T-helper 1 cell (primary cell): ENCODE data around the gene EFNB2.

Experiments
- DNase-seq, 5 donors: peaks; one replicate each; pipeline ENCODE4 v3.0.0-alpha.2; 2012 to 2020

The EFNB2 gene

DNA sequence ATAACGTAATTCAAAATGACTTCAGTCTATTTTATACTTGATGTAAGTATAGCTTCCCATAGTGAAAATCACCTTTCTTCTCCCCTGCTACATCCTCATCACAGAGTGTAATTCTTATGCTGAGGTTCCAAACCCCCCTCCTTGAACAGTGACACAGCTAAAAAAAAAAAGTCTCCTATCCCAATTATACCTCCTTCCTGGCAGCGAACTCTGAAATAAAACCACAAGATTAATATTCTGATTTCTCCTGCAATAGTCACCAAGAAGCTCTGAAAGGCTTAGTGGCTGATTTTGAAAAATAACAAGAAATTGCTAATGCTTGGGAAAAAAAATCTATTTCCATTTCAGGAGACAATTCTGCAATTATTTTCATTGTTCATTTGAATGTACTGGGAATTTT, 36.3 kb downstream of the EFNB2 start:
- DNase-seq: no peak

DNA sequence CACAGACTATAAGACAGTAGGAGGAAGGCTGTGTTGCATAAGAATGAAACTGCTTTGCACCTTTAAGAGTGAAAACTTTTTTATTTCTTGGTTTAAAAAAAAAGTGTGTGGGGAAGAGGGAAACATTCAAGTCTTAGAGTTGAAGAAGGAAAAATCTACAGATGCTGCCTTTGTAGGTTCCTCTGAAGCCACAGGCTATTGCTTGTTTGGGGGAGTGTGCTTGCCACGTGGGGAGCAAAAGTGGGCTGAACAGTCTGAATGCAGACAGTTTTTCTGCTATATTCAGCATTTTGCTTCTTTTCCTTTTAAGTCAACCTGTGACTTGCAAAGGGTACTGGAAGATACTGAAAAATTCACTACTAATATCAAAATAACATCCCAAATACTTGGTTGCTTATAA, 36.9 kb downstream of the EFNB2 start:
- DNase-seq: no peak

DNA sequence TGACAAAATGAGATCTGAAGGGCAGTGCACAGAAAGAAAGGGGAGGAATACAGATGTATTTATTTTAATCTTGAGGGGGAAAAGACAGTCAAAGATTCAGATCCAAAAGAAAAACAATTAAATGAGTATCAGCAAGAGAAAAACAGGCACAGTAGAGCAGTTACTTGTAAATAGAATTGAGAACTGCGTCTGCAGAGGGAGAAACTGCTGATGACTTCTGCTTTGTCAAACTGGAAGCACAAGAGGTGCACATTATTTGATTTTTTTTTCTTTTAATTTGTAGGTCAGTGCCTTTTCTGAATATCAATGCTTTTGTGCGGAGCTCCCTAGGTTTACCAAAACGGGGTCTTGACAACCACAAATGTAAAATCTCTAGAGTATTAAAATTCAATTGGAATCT, 37.3 kb downstream of the EFNB2 start:
- no peak for DNase-seq

DNA sequence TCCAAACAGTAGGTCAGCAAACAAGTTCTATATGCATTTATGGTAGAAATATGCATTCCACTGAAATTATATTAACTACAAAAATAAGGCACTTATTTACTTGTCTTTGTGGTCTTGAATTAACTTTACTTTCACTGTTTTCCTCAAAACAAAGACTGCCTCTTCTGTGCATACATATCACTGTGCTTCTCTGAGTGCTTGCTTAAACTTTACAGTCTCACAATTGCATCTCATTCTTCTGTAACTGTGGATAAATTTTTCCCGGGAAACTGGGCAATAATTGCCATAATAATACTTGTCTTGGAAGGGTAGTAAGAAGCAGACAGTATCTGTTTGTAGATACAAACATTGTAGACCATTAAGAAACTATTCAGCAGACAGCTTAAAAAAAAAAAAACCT, 38.4 kb downstream of the EFNB2 start:
- DNase-seq: no peak

DNA sequence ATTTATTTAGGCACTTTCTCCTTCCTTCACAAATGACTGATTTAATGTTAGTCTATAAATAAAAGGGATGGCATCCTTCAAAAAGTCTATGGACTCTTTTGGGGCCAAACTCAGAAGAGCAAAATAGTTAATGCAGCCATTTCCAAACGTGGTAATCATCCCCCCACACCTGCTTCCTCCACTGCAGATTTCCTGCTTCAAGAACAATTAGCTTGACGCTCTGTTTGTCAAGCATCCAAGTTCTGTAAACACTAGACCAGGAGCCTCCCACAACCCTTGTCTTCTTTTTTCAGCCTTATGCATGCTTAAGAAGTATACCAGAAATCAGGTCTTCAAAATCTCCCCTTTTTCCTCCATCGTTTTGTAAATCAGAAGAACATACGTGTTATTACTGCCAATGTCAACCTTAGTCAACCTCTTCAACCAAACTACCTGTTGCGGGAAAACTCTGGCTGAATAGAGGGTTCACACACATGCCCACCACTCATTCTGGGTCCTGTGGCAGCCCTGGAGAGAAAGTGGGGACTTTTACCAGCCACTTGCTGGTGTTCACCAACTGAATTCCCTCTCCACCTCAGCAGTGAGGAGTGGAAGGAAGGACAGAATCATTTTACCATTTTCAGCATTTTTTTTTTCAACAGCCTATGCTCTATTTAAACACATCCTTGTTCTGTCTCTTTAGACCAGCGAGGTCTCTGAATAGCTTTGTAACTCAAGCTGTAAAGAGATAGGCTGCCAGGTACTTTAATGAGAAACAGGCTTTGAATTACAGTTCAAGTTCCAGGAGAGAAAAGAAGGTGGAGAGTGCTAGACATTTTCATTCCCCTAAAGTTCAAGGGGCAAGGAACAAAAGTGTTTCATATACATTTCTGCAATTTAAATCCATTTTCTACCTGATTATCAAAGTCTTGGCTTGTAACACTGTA, 39.1 kb downstream of the EFNB2 start:
- DNase-seq: no peak

DNA sequence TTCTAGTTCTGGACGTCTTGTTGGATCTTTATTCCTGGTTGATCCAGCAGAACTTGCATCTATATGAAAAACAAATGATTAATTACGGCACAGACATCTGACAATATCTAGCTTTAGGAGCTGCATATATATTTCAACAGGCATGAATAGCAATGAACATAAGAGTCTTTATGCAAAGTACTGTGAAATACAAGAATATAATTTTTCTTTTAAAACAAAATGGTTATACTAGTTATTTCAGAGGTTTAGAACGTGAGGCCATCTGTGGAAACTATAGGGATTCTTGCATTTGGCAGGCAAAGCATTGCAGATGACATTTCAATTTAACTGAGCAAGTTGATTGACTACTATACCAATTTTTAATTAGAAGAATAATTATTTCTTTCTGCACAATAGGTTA, 40.5 kb downstream of the EFNB2 start:
- no peak for DNase-seq

DNA sequence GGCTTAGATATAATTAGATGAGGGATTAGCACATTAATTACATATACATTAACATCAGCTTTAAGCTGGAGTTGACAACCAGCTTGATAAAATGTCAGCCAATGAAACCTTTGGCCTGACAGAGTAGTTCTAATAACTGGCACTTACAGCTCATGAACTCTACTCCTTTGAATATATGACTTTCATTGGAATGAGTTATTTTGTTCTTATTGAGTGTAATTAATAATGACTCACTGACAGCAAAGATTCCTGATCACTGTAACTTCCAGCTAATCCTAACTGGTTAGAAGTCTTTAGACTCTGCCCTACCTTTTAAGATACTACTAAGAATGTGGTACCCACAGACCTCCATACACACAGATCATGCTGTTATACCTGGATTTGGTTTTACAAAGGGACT, 41.0 kb downstream of the EFNB2 start:
- DNase-seq: no peak

DNA sequence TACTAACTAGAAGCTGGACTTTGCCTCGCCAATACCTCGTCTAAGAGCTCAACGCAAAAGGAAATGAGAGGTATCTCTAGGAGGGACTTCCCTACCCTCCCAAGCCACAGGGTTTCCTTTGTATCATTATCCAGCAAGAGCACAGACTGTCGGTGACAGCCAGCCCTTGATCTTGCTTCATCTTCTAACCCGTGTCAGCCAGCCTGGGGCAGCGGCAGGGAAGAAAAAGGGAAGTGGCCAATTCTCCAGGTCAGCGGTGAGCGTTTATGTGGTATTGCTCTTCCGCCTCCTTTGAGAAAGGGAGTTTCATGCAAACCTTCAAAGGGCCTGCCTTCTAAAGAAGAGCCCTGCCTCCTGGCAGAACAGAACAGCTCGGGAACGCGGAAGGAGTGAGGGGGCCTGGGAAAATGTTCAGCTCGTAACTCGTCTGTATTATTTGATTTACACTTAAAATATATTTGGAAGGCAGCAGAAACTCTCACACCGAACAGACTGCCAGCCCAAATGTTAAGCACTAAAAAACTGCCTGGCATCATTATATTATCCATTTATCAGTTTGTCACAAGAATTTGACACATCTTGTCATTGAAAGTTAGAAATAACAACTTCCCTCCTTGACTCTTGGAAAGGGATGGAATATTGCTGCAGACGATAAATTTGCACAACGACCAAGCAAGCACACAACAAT, 41.8 kb downstream of the EFNB2 start:
- no peak for DNase-seq

DNA sequence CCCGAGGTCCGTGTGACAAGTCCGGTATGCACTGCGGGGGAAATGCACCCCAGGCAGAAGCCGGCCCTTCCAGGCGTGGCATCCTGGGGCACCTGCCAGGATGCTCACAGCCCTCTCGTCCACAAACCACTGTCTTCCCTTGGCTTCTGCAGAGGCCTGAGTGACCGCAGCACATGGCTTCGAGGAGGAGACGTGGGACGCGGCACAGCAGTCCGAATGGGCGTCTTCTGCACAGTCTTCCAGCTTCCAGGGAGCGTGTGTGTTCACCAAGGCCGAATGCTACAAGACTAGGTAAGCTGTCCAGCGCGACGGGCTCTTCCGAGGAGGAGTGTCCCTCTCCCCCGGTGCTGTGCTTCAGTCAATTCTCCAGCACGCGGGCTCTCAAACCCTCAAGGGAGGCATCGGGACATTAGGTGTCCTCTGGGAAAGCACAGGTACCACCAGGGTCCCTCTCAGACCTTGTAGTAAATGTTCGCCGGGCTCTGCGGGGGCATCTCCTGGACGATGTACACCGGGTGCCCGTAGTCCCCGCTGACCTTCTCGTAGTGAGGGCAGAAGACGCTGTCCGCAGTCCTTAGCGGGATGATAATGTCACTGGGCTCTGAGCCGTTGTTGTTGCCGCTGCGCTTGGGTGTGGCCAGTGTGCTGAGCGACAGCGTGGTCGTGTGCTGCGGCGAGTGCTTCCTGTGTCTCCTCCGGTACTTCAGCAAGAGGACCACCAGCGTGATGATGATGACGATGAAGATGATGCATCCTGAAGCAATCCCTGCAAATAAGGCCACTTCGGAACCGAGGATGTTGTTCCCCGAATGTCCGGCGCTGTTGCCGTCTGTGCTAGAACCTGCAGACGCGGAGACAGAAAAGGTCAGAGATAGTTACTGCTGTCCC, 42.6 kb downstream of the EFNB2 start:
- no peak for DNase-seq

DNA sequence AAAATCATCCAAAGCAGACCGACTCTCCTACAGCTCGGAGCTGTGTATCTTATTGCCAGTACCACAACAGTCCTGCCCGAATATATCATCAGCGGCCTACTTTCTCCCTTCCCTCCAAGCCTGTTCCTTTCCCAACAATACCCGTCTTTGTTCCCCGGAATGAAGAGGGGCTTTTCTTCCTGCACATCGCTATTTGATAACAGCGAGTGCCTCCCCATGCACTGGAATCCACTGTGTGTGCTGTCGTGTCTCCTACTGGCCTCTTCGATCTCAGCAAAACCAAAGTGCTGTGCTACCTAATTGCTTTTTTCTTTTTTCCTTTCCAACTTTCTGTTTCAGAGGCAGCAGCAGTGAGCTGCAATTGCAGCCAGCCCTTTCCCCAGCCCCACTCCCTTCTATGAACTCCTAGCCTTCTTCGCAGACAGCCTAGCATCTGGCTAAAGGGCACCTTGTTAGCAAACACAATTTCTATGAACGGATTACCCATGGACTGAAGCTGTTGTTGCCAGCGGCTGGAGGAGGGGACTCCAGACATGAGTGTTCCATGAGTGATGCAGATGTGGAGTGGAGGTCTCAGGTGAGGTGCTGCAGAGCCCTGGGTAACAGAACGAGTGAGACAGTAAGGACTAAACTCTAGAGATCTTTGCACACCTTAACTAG, 43.4 kb downstream of the EFNB2 start:
- no peak for DNase-seq

DNA sequence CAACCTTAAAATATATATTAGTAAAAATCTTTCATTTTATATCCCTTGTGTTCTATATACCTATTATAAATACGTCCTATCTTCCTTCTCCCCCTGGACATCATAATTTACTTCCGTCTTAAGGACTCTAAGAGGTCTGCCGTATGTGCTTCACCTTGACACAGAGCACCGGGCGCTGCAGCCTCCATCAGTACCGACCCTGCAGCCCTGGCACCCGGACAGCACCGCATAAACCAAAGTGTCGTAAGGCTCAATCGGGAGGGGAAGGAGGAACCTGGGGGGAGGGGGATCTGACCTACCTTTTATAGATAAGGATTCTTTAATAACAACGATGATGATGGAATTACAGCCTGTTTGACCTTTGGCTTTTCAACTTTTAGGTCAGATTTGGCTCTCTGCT, 44.0 kb downstream of the EFNB2 start:
- DNase-seq: no peak

DNA sequence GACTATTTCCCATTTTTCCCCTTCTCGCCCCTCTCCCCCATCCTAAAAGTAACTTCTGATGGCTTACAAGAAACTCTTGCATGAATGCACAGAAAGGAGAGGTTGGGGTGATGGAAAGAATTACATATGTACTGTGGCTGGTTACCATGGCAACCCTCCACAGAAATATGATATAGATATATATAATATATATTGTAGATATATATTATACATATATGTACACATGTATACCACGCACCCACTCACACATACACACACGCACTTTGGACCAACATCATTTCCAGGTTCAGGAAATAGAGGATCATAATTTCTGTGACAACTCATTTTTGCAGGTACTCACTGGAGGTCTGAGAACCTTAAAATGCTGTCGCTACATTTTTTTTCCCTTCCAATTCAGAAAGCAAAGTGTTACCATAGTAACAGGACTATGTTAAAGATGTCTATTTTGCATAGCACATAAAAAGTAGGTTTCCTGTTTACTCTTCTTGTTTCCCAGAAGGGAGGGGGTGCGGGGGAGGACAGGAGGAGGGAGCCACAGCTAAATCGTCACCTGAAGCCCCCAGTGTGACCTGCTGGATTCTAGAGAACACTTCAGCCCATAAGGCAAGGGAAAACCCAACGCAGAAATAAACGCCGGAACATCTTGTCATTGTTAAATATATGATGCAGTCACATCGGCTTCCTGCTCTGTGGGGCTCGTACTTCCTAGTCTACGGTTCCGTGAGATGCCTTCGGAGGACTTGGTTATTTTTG, 44.7 kb downstream of the EFNB2 start:
- peak in 1 of 5 donors; percentile 10 for DNase-seq

DNA sequence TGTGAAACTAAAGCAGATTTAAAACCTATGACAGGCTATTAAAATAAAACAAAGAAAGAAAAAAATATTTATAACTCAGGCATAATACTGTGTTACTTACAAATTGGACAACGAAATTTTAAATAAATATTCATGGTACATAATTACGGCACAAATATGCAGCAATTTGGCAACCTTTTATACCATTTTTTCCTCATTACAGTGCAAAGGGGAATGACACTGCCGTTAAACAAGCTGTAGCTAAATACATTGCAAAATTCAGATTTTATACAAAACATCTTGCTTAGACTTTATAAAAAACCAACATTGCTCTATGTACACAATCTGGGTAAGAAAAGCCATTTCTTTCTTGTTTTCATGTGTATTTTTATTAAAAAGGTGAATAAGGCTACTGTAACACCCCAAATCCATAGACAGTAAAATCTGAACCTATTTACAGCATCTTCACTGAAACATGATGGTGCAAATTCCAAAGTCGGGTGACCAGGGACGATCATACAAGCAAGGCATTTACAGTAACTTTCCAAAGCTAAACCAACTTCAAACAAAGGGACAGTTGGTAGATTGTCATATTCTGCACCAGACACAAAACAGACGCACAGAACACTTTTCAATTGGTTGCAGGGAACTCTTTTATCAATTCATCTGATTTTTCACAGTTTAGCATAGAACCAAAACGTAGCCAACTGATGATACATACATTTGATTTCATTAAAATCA, 45.5 kb downstream of the EFNB2 start:
- no peak for DNase-seq

DNA sequence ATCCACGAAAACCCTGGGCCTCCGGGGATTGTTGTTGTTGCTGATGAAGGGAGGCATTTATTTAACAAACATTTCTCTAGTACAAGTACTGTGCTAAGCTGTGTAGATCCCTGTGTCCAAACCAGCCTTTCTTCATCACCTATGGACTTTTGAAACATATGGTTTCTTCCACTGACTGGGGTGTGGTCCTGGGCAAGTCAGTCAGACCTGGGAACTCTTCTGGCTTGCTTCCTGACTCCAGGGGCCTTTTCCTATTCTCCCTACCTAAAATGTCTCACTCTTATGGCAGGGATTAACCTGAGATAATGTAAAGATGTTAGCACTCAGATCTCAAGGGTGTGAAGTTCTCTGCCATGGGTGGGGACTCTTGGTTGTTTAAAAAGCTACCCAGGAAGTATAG, 46.8 kb downstream of the EFNB2 start:
- DNase-seq: no peak

DNA sequence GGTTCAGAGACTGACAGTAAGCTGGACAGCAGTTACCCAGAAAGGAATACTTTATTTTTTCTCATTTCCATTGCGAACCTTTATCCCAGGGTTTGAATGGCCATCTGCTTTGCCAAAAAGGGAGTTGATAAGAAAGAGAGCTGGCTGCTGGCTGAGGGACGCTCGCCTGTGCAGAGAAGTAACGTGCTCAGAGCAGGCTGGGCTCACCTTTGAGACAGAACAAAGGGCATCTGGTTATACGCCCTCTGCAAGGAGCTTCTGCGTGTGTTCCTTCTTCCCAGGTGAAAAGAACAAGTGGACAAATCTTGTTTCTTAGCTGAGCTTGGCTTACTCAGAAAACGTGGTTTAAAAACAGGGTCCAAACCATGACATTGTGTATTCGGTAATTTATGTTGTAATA, 47.4 kb downstream of the EFNB2 start:
- no peak for DNase-seq

DNA sequence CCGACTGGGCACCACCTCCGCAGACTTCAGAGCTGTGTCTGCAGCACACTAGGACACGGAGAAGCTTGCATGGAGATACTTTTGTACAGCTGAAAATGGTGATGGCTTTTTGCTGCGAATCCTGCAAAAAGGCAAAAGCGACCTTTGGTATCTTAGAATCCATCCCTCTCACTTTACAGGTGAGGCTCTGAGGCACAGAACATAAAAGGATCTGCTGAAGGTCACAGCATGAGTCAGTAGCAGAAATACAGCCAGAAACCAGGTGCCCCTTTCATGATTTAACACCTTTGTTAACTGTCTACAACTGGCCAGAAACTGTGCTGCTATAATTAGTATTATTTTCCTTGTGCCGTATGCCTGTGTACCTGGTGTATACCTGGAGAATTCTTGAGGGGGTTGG, 48.3 kb downstream of the EFNB2 start:
- DNase-seq: no peak

DNA sequence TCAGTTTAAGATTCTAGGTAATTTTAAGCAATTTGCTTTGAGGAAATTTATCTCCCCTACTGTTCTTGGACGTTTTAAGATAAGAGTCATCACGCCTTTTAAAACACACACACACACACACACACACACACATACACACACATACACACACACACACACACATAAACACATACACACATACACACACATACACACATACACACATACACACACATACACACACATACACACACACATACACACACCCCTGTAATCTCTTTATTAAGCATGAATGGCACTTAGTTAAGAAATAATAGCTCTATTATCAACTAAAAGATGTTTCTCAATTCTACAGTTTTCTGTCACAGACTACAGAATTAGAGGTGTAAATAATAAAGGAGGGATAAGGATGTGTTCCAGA, 49.2 kb downstream of the EFNB2 start:
- no peak for DNase-seq

DNA sequence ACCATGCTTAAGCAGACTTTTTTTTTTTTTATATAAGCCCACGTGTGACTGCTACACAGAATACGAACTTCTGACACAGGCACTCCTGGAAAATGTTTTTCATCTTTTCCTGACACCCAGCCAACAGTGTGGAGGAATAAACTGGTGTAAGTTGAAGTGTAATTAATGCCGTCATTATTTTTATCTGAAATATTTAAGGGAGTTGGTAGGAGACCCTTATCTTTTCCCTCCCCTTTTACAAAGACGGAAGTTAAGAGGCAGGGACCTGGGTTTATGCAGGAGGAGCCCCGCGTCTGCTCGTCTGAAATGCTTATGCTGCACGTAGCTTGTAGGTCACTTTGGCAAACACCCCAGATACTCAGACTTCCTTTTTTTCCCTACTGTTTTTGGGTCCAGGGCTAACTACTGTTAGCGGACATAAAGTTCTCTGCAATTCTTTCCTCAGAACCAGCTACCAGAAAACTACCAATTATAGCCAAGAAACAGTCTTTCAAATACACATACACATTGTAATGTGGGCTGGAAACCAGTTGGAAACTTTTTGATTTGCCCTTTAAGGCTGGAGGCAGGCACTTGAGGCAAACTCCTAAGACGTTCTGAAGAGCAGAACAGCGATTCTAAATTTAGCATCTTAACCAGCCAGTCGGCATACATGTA, 50.8 kb downstream of the EFNB2 start:
- no peak for DNase-seq

DNA sequence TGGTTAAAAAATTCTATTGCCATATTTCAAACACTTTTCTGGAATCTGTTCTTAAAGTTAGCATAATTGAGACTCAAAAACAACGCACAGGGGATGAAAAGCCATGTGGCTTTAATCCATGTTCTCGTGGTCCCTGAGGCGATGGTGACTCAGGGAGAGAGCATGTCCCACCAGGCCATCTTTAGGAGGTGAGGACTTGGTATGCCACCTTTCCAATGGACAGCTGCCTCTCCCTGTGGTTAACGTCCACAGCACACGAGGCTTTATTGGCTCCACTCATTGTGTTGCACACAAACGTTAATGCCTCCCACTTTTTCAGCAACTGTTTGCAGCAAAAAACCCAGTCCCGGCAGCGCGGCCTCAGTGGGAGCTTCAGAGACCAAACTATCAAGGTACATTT, 51.4 kb downstream of the EFNB2 start:
- no peak for DNase-seq

DNA sequence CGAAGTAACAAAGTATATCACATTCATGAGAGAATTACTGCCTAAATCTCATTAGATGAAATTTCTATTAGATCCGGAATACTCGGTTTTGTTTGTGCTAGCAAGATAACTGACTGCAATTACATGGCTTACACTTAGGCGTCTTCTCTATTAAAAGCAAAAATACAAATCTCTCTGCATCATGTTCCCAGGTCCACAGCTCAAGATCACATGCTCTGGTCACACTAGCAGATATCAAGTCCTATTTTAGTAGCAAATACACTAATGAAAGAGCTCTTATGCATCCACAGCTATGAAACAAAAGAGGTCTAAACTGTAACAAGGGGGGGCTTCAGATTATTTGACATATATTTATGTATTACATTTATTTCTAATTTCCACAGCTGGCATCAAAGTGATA, 53.5 kb downstream of the EFNB2 start:
- no peak for DNase-seq
